Right atrium auricular region (tissue), 2 donors: ENCODE data around the gene UBE2E1. TPM values are rescaled to one million over a fixed set of nuclear protein-coding genes. Genes with fewer than 3 reads are reported as not detected.

Experiments used
- DNase-seq: peaks from one replicate; pipeline ENCODE4 v3.0.0-alpha.2; 2019; ENCODE audit warnings: low spot score
- H3K27ac ChIP-seq, 2 donors: fragments of 200-600 bp; sonication (generic); 1 replicate in 1 of 2; 2 replicates in 1 of 2; pipeline ENCODE4 v1.5.1; 2016 to 2019
- H3K27me3 ChIP-seq, 2 donors: fragments of 200-600 bp; sonication (generic); one replicate each; pipeline versions ENCODE4 v1.5.1 to v1.6.0; 2017 to 2019
- H3K36me3 ChIP-seq: fragments of 200-600 bp; sonication (generic); one replicate; pipeline ENCODE4 v1.5.1; 2016
- H3K4me1 ChIP-seq, 2 donors: fragments of 200-600 bp; sonication (generic); one replicate each; pipeline versions ENCODE4 v1.5.1 to v1.6.0; 2017 to 2019
- H3K4me3 ChIP-seq, 2 donors: fragments of 200-600 bp; sonication (generic); 1 replicate in 1 of 2; 2 replicates in 1 of 2; pipeline ENCODE4 v1.5.1; 2017 to 2019; ENCODE audit warnings: mild to moderate bottlenecking in 1 of 2, moderate library complexity in 1 of 2
- H3K9me3 ChIP-seq, 2 donors: fragments of 200-600 bp; sonication (generic); one replicate each; pipeline ENCODE4 v1.5.1; 2019
- total RNA-seq, 2 donors: library from RNA; depleted of rRNA; stranded (reverse); fragments of >200 nt; gene quantifications; one replicate each; pipeline ENCODE4 v1.1.0, GENCODE V29; 2016
- TF ChIP-seq, protein P1 (sequence below), 2 donors: fragments of 200-600 bp; sonication (generic); IDR thresholded peaks; one replicate each; pipeline ENCODE4 v1.5.1; 2019; ENCODE audit warnings: antibody characterized with exemption in 2 of 2

UBE2E1 gene
- total RNA-seq, 2 donors from 2014 or later: 30.8 to 41.4 TPM

DNA sequence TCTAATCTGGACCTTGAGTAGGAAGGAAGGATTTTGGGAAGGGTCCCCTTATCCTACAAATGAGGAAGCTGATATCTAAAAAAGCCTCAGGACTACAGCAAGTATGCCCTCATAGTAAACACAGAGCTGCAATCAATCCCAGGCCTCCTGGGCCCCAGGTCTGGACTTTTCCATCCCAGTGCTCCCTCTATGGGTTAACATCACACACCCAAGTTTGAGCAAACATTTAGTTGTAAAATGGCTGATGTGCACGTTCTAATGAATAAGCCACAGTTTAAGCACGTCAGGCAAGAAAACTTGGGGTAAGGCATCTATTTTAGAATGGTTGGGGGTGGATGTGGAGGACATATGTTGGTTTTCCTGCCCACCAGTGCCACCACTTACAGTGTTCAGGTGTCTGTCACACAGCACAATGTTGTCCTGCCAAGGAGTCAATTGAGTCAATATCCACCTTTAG is 44.3 kb upstream of the UBE2E1 start:
- Histone ChIP-seq H3K27me3 (no peaks in the 10 kb centered on the region), H3K4me3 (no peak overlapping the region), H3K9me3 (no peaks in the 10 kb centered on the region), H3K27ac (no peak overlapping the region), H3K4me1 (peaks cover 0 to 7% of the 10 kb centered on the region in 2 donors), H3K36me3 (no peaks in the 10 kb centered on the region)
- TF ChIP-seq, protein P1, sequence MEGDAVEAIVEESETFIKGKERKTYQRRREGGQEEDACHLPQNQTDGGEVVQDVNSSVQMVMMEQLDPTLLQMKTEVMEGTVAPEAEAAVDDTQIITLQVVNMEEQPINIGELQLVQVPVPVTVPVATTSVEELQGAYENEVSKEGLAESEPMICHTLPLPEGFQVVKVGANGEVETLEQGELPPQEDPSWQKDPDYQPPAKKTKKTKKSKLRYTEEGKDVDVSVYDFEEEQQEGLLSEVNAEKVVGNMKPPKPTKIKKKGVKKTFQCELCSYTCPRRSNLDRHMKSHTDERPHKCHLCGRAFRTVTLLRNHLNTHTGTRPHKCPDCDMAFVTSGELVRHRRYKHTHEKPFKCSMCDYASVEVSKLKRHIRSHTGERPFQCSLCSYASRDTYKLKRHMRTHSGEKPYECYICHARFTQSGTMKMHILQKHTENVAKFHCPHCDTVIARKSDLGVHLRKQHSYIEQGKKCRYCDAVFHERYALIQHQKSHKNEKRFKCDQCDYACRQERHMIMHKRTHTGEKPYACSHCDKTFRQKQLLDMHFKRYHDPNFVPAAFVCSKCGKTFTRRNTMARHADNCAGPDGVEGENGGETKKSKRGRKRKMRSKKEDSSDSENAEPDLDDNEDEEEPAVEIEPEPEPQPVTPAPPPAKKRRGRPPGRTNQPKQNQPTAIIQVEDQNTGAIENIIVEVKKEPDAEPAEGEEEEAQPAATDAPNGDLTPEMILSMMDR (IDR thresholded peaks at IDR 0.05): no peak
- DNase-seq: no peak

DNA sequence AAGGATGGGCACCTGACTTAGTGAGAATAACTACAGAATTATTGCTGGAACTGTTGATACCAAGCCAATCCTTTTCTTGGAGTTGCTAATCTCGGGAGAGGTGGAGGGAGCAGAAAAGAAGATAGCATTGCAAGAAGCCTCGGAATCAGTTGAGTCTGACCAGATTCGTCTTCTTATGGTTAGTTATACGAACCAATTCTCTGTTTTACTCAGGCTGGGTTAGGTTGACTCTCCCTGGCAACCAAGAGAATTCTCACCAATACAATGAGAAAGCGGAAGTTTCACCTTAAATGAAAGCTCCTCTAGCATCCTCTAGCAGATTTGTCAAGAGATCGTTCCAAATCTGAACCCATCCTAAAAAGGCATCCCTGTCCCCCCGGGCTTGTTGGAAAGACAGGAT is 43.5 kb upstream of the UBE2E1 start:
- no peak for DNase-seq
- H3K36me3 ChIP-seq: no peaks in the 10 kb centered on the region
- H3K4me3 ChIP-seq: no peak overlapping the region
- no peaks in the 10 kb centered on the region for H3K27me3 ChIP-seq
- no peaks in the 10 kb centered on the region for H3K9me3 ChIP-seq
- H3K4me1 ChIP-seq: peaks cover 0 to 7% of the 10 kb centered on the region in 2 donors
- no peak overlapping the region for H3K27ac ChIP-seq
- TF ChIP-seq, protein P1 (IDR thresholded peaks at IDR 0.05): no peak

DNA sequence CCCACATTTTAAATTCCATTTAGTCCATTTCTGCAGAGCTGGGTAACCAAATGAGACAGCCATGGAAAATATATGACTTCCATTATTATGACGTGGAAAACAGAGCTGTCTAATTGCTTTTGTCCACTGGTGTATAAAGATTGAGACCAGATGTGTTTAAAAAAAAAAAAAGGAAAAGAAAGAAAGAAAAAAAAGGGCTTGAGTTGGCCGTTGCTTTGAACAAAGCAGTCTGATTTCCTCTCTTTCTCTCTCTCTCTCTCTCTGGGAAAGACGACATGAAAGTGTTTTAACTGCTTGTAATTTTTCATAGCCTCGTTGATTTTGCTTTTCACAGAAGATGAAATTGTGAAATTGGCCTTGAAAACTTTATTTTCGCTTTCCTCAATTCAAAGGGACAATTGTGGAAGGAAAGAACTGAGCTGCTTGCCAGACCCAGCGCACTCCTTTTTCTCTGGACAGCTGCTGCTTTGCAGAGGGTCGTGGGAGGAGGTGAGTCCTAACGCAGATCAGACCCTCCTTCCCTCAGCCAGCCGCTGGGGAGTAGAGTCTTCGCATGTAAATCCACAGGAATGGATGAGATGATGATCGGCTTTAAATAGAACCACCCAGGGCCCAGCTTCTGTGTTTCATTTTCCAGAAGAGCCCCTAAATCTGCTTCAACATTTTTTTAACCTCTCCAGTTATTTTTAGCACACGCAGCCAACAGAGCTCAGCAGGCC is 42.8 kb upstream of the UBE2E1 start:
- TF ChIP-seq, protein P1 (IDR thresholded peaks at IDR 0.05): no peak
- Histone ChIP-seq H3K4me3 (peak overlapping the region; percentile 9 to 26), H3K9me3 (no peaks in the 10 kb centered on the region), H3K27ac (peak overlapping the region; percentile 38 to 58), H3K36me3 (no peaks in the 10 kb centered on the region), H3K4me1 (peaks cover 0 to 7% of the 10 kb centered on the region in 2 donors), H3K27me3 (no peaks in the 10 kb centered on the region)
- no peak for DNase-seq

DNA sequence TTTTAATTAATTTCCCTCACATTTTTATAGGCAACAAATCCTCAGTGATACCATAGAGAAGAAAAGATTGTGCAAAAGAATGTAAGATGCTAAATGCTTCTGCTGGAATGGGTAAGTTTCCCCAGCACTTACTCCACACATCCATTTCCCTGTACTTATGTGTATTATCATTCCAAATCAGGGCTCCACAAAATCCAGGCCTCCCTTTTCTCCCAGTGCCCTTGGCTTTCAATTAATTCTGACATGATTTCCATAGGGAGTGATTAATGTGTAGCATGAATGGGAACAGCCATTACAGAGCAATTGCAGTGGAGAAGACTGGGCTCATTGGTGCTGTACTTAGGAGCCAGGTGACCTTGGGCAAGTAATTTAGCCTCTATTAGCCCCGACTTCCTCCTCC is 41.3 kb upstream of the UBE2E1 start:
- TF ChIP-seq, protein P1 (IDR thresholded peaks at IDR 0.05): no peak
- no peaks in the 10 kb centered on the region for H3K27me3 ChIP-seq
- H3K9me3 ChIP-seq: no peaks in the 10 kb centered on the region
- peaks cover 0 to 7% of the 10 kb centered on the region in 2 donors for H3K4me1 ChIP-seq
- DNase-seq: no peak
- H3K27ac ChIP-seq: no peak overlapping the region
- no peak overlapping the region for H3K4me3 ChIP-seq
- no peaks in the 10 kb centered on the region for H3K36me3 ChIP-seq

DNA sequence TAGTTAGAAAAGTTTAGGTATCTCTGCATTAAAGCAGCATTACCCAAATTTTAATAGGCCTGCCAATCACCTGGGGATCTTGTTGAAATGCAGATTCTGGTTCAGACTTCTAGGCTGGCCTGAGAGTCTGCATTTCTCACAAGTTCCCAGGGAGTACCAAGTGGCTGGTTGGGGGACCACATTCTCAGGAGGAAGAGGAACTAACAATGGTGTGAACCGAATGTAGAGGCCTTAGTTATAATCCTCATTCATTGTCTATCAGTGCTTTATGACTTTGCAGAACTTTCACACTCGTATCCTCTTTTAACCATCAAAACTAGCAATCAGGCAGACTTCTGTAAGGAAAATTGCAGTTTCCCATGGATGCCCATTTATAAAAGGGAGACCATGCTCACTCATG is 38.2 kb upstream of the UBE2E1 start:
- no peaks in the 10 kb centered on the region for H3K9me3 ChIP-seq
- TF ChIP-seq, protein P1 (IDR thresholded peaks at IDR 0.05): no peak
- no peaks in the 10 kb centered on the region for H3K27me3 ChIP-seq
- H3K36me3 ChIP-seq: no peaks in the 10 kb centered on the region
- no peak overlapping the region for H3K27ac ChIP-seq
- no peak for DNase-seq
- peaks cover 0 to 7% of the 10 kb centered on the region in 2 donors for H3K4me1 ChIP-seq
- H3K4me3 ChIP-seq: no peak overlapping the region
